Measurements from ENCODE around the gene ZSWIM5. TPM values are rescaled to one million over a fixed set of nuclear protein-coding genes. Genes with fewer than 3 reads are reported as not detected.

The ZSWIM5 gene
- total and polyA plus RNA-seq, 2 of the 8 experiments (the other 6 are each of a cell fraction or from before 2014, with no cell fraction given), result 2.5 to 3.9 TPM

DNA sequence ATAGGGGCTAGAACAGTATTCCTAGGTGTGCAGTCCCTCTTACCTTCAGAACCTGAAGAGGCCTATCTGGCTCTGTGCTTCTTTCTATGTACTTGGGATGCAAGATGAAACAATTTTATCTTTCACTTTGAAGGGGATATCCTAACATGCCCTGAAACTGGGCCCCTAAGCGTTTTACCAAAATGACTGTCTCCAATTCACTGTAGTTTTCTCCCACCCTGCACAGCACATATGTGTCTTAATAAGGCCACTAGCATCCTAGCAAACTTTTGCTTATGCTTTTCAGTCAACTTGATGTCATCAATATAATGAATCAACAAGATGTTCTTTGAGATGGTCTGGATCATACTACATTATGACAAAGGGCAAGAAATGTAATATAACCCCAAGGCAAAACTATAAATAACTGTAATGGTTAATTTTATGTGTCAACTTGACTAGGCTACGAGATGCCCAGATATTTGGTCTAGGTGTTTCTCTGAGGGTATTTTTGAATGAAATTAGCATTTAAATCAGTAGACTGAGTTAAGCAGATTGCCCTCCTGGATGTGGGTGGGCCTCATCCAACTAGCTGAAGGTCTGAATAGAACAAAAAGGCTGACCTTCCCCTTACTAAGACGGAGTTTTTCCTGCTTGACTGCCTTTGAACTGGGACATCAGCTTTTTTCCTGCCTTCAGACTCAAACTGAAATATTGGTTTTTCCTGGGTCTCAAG, 9.2 kb upstream of the ZSWIM5 start:
- H4K5ac ChIP-seq (ENCODE audit: insufficient read length, low read depth, low read length), result no peak overlapping the region
- H4K8ac ChIP-seq (ENCODE audit: extremely low read depth, insufficient read depth, low read length), result no peak overlapping the region
- ChIA-PET POLR2A (ENCODE audit: partially characterized antibody) (no interaction called here), CTCF (ENCODE audit: partially characterized antibody) (interaction anchor here (1.0 kb wide), 1 partner anchor 15 kb away, joined by 3 read pairs; no protein-coding TSS in a partner anchor)
- no peak overlapping the region for H2BK20ac ChIP-seq (ENCODE audit: low read length)
- H2BK5ac ChIP-seq (ENCODE audit: low read depth, low read length), result no peak overlapping the region
- WGBS, 2 experiments (ENCODE audit: extremely low coverage in 1 of 2, insufficient coverage in 1 of 2, insufficient read length in 1 of 2, insufficient replicate concordance in 2 of 2, low coverage in 1 of 2, low lambda C conversion rate in 2 of 2, missing lambda C conversion rate in 1 of 2), result 90% methylated on average over 3 of the region's 3 CpGs; no CpG with 5 or more reads in 1 of the 2 experiments
- H3K23ac ChIP-seq (ENCODE audit: insufficient read length), result no peak overlapping the region
- H2BK12ac ChIP-seq (ENCODE audit: low read depth, low read length), result no peak overlapping the region
- H3K36me3 ChIP-seq (ENCODE audit: control insufficient read depth in 2 of 4, insufficient read depth in 4 of 4, low read length in 3 of 4), result no peaks in the 10 kb centered on the region
- no peaks in the 10 kb centered on the region for H3K27me3 ChIP-seq (replicated peaks in 1 of 4; ENCODE audit: control insufficient read depth in 3 of 4, extremely low read depth in 1 of 4, insufficient read depth in 3 of 4, low read length in 3 of 4)
- H3K79me2 ChIP-seq (ENCODE audit: control insufficient read depth in 1 of 2, insufficient read depth in 2 of 2, low read length in 2 of 2), result no peaks in the 10 kb centered on the region
- no peak overlapping the region for H3K9ac ChIP-seq (replicated peaks in 1 of 4; ENCODE audit: extremely low read depth in 1 of 4, low read depth in 3 of 4, low read length in 3 of 4)
- no peak overlapping the region for H2AK5ac ChIP-seq (ENCODE audit: low read depth, low read length)
- no peak overlapping the region for H3K18ac ChIP-seq (ENCODE audit: extremely low read depth, low read length)
- no peak for FAIRE-seq
- no peak overlapping the region for H2BK15ac ChIP-seq (ENCODE audit: low read length)
- H2BK120ac ChIP-seq (replicated peaks; ENCODE audit: low read depth, low read length), result no peak overlapping the region
- H3K79me1 ChIP-seq (ENCODE audit: low read depth, low read length), result no peaks in the 10 kb centered on the region
- H4K20me1 ChIP-seq (replicated peaks in 1 of 2; ENCODE audit: control insufficient read depth in 1 of 2, insufficient read depth in 2 of 2, low read length in 2 of 2), result no peaks in the 10 kb centered on the region
- no peak overlapping the region for H3K56ac ChIP-seq (replicated peaks; ENCODE audit: insufficient read length, low read depth, low read length)
- H2AFZ ChIP-seq (ENCODE audit: low read length), result no peak overlapping the region
- no peak overlapping the region for H3K27ac ChIP-seq (ENCODE audit: low read depth, low read length)
- no peak for DNase-seq (ENCODE audit: low read depth in 1 of 2, low spot score in 2 of 2)
- H3K23me2 ChIP-seq (ENCODE audit: low read depth, low read length), result no peaks in the 10 kb centered on the region
- H3K4me2 ChIP-seq (ENCODE audit: insufficient read depth in 1 of 2, low read depth in 2 of 2, low read length in 2 of 2), result no peak overlapping the region
- no peaks in the 10 kb centered on the region for H3K4me1 ChIP-seq (replicated peaks in 1 of 4; ENCODE audit: control insufficient read depth in 3 of 4, insufficient read depth in 4 of 4, low read length in 3 of 4)
- no peak overlapping the region for H3K14ac ChIP-seq (ENCODE audit: insufficient read length)
- no peaks in the 10 kb centered on the region for H3K9me3 ChIP-seq (ENCODE audit: insufficient read depth in 2 of 2, low read depth in 1 of 2, low read length in 1 of 2)
- no peak overlapping the region for H3K4ac ChIP-seq (replicated peaks; ENCODE audit: insufficient read length, low read depth, low read length)
- no peak for TF ChIP-seq RXRA (IDR thresholded peaks at IDR 0.05; ENCODE audit: insufficient read depth, low read depth, low read length)
- no peak for TF ChIP-seq RNF2 (IDR thresholded peaks at IDR 0.05; ENCODE audit: borderline replicate concordance, low read depth, low read length, missing control alignments, poor library complexity, severe bottlenecking)
- TF ChIP-seq ATF2 (IDR thresholded peaks at IDR 0.05; ENCODE audit: low read length), result no peak
- TF ChIP-seq CREB1 (IDR thresholded peaks at IDR 0.05), result no peak
- no peak overlapping the region for H3K4me3 ChIP-seq (ENCODE audit: extremely low read depth in 1 of 4, insufficient read depth in 2 of 4, low read depth in 3 of 4, low read length in 4 of 4)
- H4K91ac ChIP-seq (replicated peaks; ENCODE audit: insufficient read length, low read length), result no peak overlapping the region
